H1 (cell line): ENCODE results near the gene DCHS1. TPM values are rescaled to one million over a fixed set of nuclear protein-coding genes. Genes with fewer than 3 reads are reported as not detected.

Source experiments
- CTCF ChIA-PET: fragments of 300-600 bp; sonication (Branson Sonifier 250); formaldehyde crosslinking; loops from one replicate; lab custom pipeline; 2021; ENCODE audit not compliant: partially characterized antibody; lab: Charles Lee
- POLR2A ChIA-PET: fragments of 300-600 bp; sonication (Branson Sonifier 250); formaldehyde crosslinking; loops from one replicate; lab custom pipeline; 2021; ENCODE audit warnings: inconsistent platforms; ENCODE audit not compliant: partially characterized antibody; lab: Charles Lee
- DNase-seq, 2 experiments: peaks; one replicate each; pipeline versions ENCODE4 v3.0.0 to v3.0.0-alpha.2; 2010 to 2022; ENCODE audit warnings: low spot score in 2 of 2, low read depth in 1 of 2, mixed read lengths in 1 of 2
- FAIRE-seq: peaks from 2 replicates; lab custom pipeline; 2011; peaks lifted over from hg19 to GRCh38; lab: Jason Lieb, UNC
- H2AFZ ChIP-seq: 2 replicates; pipeline ENCODE4 v1.8.1; 2012; ENCODE audit warnings: low read length, inconsistent platforms
- H2AK5ac ChIP-seq: 2 replicates; pipeline ENCODE4 v1.6.1; 2013; ENCODE audit warnings: low read depth, low read length
- H2BK120ac ChIP-seq: replicated peaks from 2 replicates; pipeline ENCODE3; 2013; ENCODE audit warnings: low read depth, low read length, inconsistent platforms
- H2BK12ac ChIP-seq: 2 replicates; pipeline ENCODE4 v1.6.1; 2013; ENCODE audit warnings: low read depth, low read length
- H2BK15ac ChIP-seq: 2 replicates; pipeline ENCODE4 v1.6.1; 2013; ENCODE audit warnings: low read length
- H2BK20ac ChIP-seq: 2 replicates; pipeline ENCODE4 v1.6.1; 2013; ENCODE audit warnings: low read length
- H2BK5ac ChIP-seq: 2 replicates; pipeline ENCODE4 v1.6.1; 2013; ENCODE audit warnings: low read depth, low read length
- H3K14ac ChIP-seq: 2 replicates; pipeline ENCODE4 v1.6.1; 2013; ENCODE audit warnings: inconsistent platforms; ENCODE audit not compliant: insufficient read length
- H3K18ac ChIP-seq: 2 replicates; pipeline ENCODE4 v1.6.1; 2013; ENCODE audit warnings: low read length; ENCODE audit errors: extremely low read depth
- H3K23ac ChIP-seq: 2 replicates; pipeline ENCODE4 v1.6.1; 2013; ENCODE audit warnings: inconsistent platforms; ENCODE audit not compliant: insufficient read length
- H3K23me2 ChIP-seq: 2 replicates; pipeline ENCODE4 v1.6.1; 2013; ENCODE audit warnings: low read depth, low read length
- H3K27ac ChIP-seq: 2 replicates; pipeline ENCODE4 v1.6.1; 2011; ENCODE audit warnings: low read depth, low read length, inconsistent platforms
- H3K27me3 ChIP-seq, 4 experiments: replicated peaks in 1 of 4; 1 replicate in 1 of 4; 2 replicates in 3 of 4; pipeline versions ENCODE4 v1.6.1 to v1.8.1; 2011 to 2013; ENCODE audit warnings: low read length in 3 of 4, mild to moderate bottlenecking in 3 of 4, inconsistent platforms in 2 of 4, mixed read lengths in 2 of 4, moderate library complexity in 1 of 4; ENCODE audit not compliant: control insufficient read depth in 3 of 4, insufficient read depth in 3 of 4; ENCODE audit errors: extremely low read depth in 1 of 4
- H3K36me3 ChIP-seq, 4 experiments: 2 replicates each; pipeline versions ENCODE4 v1.6.1 to v1.8.1; 2011 to 2013; ENCODE audit warnings: mild to moderate bottlenecking in 4 of 4, low read length in 3 of 4, moderate library complexity in 2 of 4, control low read depth in 1 of 4, inconsistent platforms in 1 of 4; ENCODE audit not compliant: insufficient read depth in 4 of 4, control insufficient read depth in 2 of 4
- H3K4ac ChIP-seq: replicated peaks from 2 replicates; pipeline ENCODE3; 2013; ENCODE audit warnings: low read length, low read depth, mixed read lengths, inconsistent platforms; ENCODE audit not compliant: insufficient read length
- H3K4me1 ChIP-seq, 4 experiments: replicated peaks in 1 of 4; 1 replicate in 1 of 4; 2 replicates in 3 of 4; pipeline versions ENCODE4 v1.6.1 to v1.8.1; 2011 to 2013; ENCODE audit warnings: low read length in 3 of 4, inconsistent platforms in 2 of 4, mixed read lengths in 1 of 4; ENCODE audit not compliant: insufficient read depth in 4 of 4, control insufficient read depth in 3 of 4
- H3K4me2 ChIP-seq, 2 experiments: 2 replicates each; pipeline versions ENCODE4 v1.6.1 to v1.8.1; 2011 to 2013; ENCODE audit warnings: low read depth in 2 of 2, low read length in 2 of 2, control low read depth in 1 of 2, inconsistent platforms in 1 of 2, mild to moderate bottlenecking in 1 of 2; ENCODE audit not compliant: insufficient read depth in 1 of 2
- H3K4me3 ChIP-seq, 4 experiments: fragments of 200-600, 300-600 bp in 1 of 4; sonication (generic), shearing (Covaris generic), sonication (Bioruptor Twin) in 1 of 4; 2 replicates each; pipeline versions ENCODE4 v1.5.1 to v1.8.1; 2011 to 2016; ENCODE audit warnings: low read length in 4 of 4, low read depth in 3 of 4, control low read depth in 2 of 4, inconsistent platforms in 2 of 4, mild to moderate bottlenecking in 2 of 4, mixed read lengths in 1 of 4, moderate library complexity in 1 of 4; ENCODE audit not compliant: insufficient read depth in 2 of 4; ENCODE audit errors: extremely low read depth in 1 of 4
- H3K56ac ChIP-seq: replicated peaks from 2 replicates; pipeline ENCODE3; 2013; ENCODE audit warnings: low read depth, mild to moderate bottlenecking, mixed read lengths, low read length, inconsistent platforms; ENCODE audit not compliant: insufficient read length
- H3K79me1 ChIP-seq: 2 replicates; pipeline ENCODE4 v1.6.1; 2013; ENCODE audit warnings: low read depth, low read length, control low read depth
- H3K79me2 ChIP-seq, 2 experiments: 2 replicates each; pipeline versions ENCODE4 v1.6.1 to v1.8.1; 2012 to 2013; ENCODE audit warnings: low read length in 2 of 2, mild to moderate bottlenecking in 2 of 2, inconsistent platforms in 1 of 2; ENCODE audit not compliant: insufficient read depth in 2 of 2, control insufficient read depth in 1 of 2
- H3K9ac ChIP-seq, 4 experiments: replicated peaks in 1 of 4; 1 replicate in 1 of 4; 2 replicates in 3 of 4; pipeline versions ENCODE4 v1.6.1 to v1.8.1; 2011 to 2013; ENCODE audit warnings: low read depth in 3 of 4, low read length in 3 of 4, control low read depth in 2 of 4, mild to moderate bottlenecking in 2 of 4, moderate library complexity in 2 of 4, inconsistent platforms in 1 of 4; ENCODE audit errors: extremely low read depth in 1 of 4
- H3K9me3 ChIP-seq, 2 experiments: 2 replicates each; pipeline versions ENCODE4 v1.6.1 to v1.8.1; 2012 to 2013; ENCODE audit warnings: mild to moderate bottlenecking in 2 of 2, moderate library complexity in 2 of 2, control low read depth in 1 of 2, inconsistent platforms in 1 of 2, low read depth in 1 of 2, low read length in 1 of 2, mixed read lengths in 1 of 2; ENCODE audit not compliant: insufficient read depth in 2 of 2
- H4K20me1 ChIP-seq, 2 experiments: replicated peaks in 1 of 2; 2 replicates each; pipeline versions ENCODE3 to v1.8.1; 2011 to 2013; ENCODE audit warnings: inconsistent platforms in 2 of 2, low read length in 2 of 2, mild to moderate bottlenecking in 1 of 2; ENCODE audit not compliant: insufficient read depth in 2 of 2, control insufficient read depth in 1 of 2
- H4K5ac ChIP-seq: 2 replicates; pipeline ENCODE4 v1.6.1; 2013; ENCODE audit warnings: low read length, low read depth, mixed read lengths, inconsistent platforms; ENCODE audit not compliant: insufficient read length
- H4K8ac ChIP-seq: 2 replicates; pipeline ENCODE4 v1.8.0; 2013; ENCODE audit warnings: mild to moderate bottlenecking, moderate library complexity, low read length, inconsistent platforms; ENCODE audit not compliant: insufficient read depth; ENCODE audit errors: extremely low read depth
- H4K91ac ChIP-seq: replicated peaks from 2 replicates; pipeline ENCODE3; 2013; ENCODE audit warnings: low read length, mixed read lengths, inconsistent platforms; ENCODE audit not compliant: insufficient read length
- CHD2 ChIP-seq: IDR thresholded peaks from 2 replicates; pipeline ENCODE4 v1.6.1; 2012; ENCODE audit warnings: low read length, improper control_type of control experiment
- CTBP2 ChIP-seq: IDR thresholded peaks from 2 replicates; pipeline ENCODE4 v1.7.0; 2011; ENCODE audit warnings: borderline replicate concordance, mild to moderate bottlenecking, moderate library complexity, mixed read lengths, low read length; ENCODE audit not compliant: insufficient read depth, insufficient read length
- HDAC6 ChIP-seq: IDR thresholded peaks from one replicate; pipeline ENCODE4 v1.7.1; 2012; ENCODE audit warnings: low read depth, mild to moderate bottlenecking, inconsistent platforms, low read length, moderate library complexity
- KDM1A ChIP-seq: fragments of 200-600, 300-600 bp; sonication (generic); IDR thresholded peaks from 2 replicates; pipeline ENCODE4 v1.7.1; 2016; ENCODE audit warnings: mild to moderate bottlenecking, low read length, borderline replicate concordance
- NRF1 ChIP-seq: IDR thresholded peaks from 2 replicates; pipeline ENCODE4 v1.6.1; 2011; ENCODE audit warnings: mild to moderate bottlenecking, low read depth, low read length, improper control_type of control experiment
- RXRA ChIP-seq: IDR thresholded peaks from 2 replicates; pipeline ENCODE4 v1.6.1; 2011; ENCODE audit warnings: low read depth, mild to moderate bottlenecking, low read length, moderate library complexity; ENCODE audit not compliant: insufficient read depth
- SAP30 ChIP-seq: fragments of 300-600 bp; sonication (generic); IDR thresholded peaks from 2 replicates; pipeline ENCODE4 v1.7.1; 2012; ENCODE audit warnings: low read length, moderate library complexity, mild to moderate bottlenecking, inconsistent platforms; ENCODE audit not compliant: insufficient read depth, insufficient replicate concordance
- SIN3A ChIP-seq, 2 experiments: IDR thresholded peaks in 1 of 2; conservative IDR thresholded peaks in 1 of 2; 2 replicates each; pipeline ENCODE4 v1.6.1; 2011 to 2012; ENCODE audit warnings: low read length in 2 of 2, improper control_type of control experiment in 1 of 2, low read depth in 1 of 2, mild to moderate bottlenecking in 1 of 2
- ZNF274 ChIP-seq: IDR thresholded peaks from 2 replicates; pipeline ENCODE4 v1.7.0; 2012; ENCODE audit warnings: low read length, borderline replicate concordance; ENCODE audit errors: extremely low read depth
- polyA plus RNA-seq, 7 experiments: library from polyadenylated mRNA; depleted of rRNA in 3 of 7; stranded (reverse) in 5 of 7; unstranded in 2 of 7; fragments of >200 nt in 5 of 7; fragments of 200-250 nt in 2 of 7; gene quantifications; 1 replicate in 5 of 7; 2 replicates in 1 of 7; 4 replicates in 1 of 7; pipeline versions ENCODE4 v1.2.1 to v1.2.3, GENCODE V29; 2011 to 2013; ENCODE audit warnings: missing spikeins in 2 of 7, mixed read lengths in 2 of 7
- total RNA-seq: library from RNA; stranded (reverse); fragmentation: NEBNext Ultra II Directional; extraction: Animal tissue kit (Norgen Biotek cat#: 25700); gene quantifications from 2 replicates; pipeline ENCODE4 v1.2.1, GENCODE V29; 2021
- TF ChIP-seq, protein P1 (sequence below): IDR thresholded peaks from 2 replicates; pipeline ENCODE4 v1.6.1; 2012; ENCODE audit warnings: inconsistent platforms

Gene DCHS1
- total and polyA plus RNA-seq, 2 of the 8 experiments (the other 6 are each of a cell fraction or from before 2014, with no cell fraction given) = 8.2 to 10.5 TPM

DNA sequence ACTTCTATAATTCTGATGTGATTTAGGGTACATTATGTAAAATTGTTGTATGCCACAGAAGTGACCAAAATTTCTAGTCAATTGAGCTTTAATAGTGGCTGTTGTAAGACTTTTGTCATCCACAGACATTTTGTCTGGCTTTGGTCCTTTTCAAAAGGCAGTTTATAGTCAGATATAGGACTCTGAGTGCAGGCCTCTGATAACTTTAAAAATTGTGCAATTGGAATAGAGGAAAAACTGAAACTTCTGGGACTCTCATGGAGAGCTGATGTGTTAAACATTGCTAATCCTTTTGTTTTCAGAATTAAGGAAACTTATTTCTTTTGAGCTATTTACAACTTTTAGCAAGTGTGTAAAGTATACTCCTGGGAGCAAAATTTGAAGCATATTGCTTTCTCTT is 36.5 kb upstream of the DCHS1 start:
- DNase-seq (no peak), FAIRE-seq (no peak)
- H3K9ac ChIP-seq = no peak overlapping the region
- H4K8ac ChIP-seq = no peak overlapping the region
- H3K4me3 ChIP-seq = no peak overlapping the region
- H3K23me2 ChIP-seq = no peaks in the 10 kb centered on the region
- no peaks in the 10 kb centered on the region; a peak in 1 of 7 replicates for H3K27me3 ChIP-seq
- ChIA-PET POLR2A (no interaction called here), CTCF (no interaction called here)
- H3K23ac ChIP-seq = no peak overlapping the region
- no peak overlapping the region for H3K56ac ChIP-seq
- no peak overlapping the region for H2BK5ac ChIP-seq
- H2AFZ ChIP-seq = no peak overlapping the region
- no peaks in the 10 kb centered on the region for H4K20me1 ChIP-seq
- no peak overlapping the region for H2BK12ac ChIP-seq
- H4K91ac ChIP-seq = no peak overlapping the region
- no peak overlapping the region for H2BK20ac ChIP-seq
- H3K4me1 ChIP-seq = peaks cover 0 to 2% (median 0%) of the 10 kb centered on the region in 4 experiments; a peak in 1 of 7 replicates
- H2AK5ac ChIP-seq = no peak overlapping the region
- no peak overlapping the region for H3K14ac ChIP-seq
- H3K27ac ChIP-seq = no peak overlapping the region
- H3K79me1 ChIP-seq = no peaks in the 10 kb centered on the region
- TF ChIP-seq RXRA (no peak), SIN3A (conservative IDR thresholded peaks at IDR 0.05 in 1 of 2, IDR thresholded peaks at IDR 0.05 in 1 of 2; ENCODE audit: low read depth in 1 of 2, low read length in 2 of 2) (no peak), ZNF274 (no peak), CHD2 (no peak), NRF1 (no peak), SAP30 (no peak), KDM1A (no peak), HDAC6 (no peak), CTBP2 (no peak)
- TF ChIP-seq, protein P1, sequence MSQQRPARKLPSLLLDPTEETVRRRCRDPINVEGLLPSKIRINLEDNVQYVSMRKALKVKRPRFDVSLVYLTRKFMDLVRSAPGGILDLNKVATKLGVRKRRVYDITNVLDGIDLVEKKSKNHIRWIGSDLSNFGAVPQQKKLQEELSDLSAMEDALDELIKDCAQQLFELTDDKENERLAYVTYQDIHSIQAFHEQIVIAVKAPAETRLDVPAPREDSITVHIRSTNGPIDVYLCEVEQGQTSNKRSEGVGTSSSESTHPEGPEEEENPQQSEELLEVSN = no peak
- no peaks in the 10 kb centered on the region for H3K79me2 ChIP-seq
- H2BK15ac ChIP-seq = no peak overlapping the region
- H3K18ac ChIP-seq = no peak overlapping the region
- H4K5ac ChIP-seq = no peak overlapping the region
- no peak overlapping the region for H2BK120ac ChIP-seq
- no peaks in the 10 kb centered on the region for H3K9me3 ChIP-seq
- H3K4ac ChIP-seq = no peak overlapping the region
- H3K4me2 ChIP-seq = no peak overlapping the region
- no peaks in the 10 kb centered on the region for H3K36me3 ChIP-seq
